OCI-LY7 (cell line): ENCODE data around the gene INA.

Experiments
- EZH2phosphoT487 ChIP-seq: fragments of 200-600 bp; sonication (generic); IDR thresholded peaks from 2 replicates; pipeline ENCODE4 v1.6.1; 2018; ENCODE audit warnings: low read depth, borderline replicate concordance, mild to moderate bottlenecking, mixed run types, antibody characterized with exemption, low read length, moderate library complexity, mixed read lengths
- TF ChIP-seq, protein P1 (sequence below): fragments of 200-600 bp; sonication (generic); conservative IDR thresholded peaks from 2 replicates; pipeline ENCODE4 v1.5.1; 2014; ENCODE audit warnings: mild to moderate bottlenecking, antibody characterized with exemption, low read length, moderate library complexity, mixed read lengths

DNA sequence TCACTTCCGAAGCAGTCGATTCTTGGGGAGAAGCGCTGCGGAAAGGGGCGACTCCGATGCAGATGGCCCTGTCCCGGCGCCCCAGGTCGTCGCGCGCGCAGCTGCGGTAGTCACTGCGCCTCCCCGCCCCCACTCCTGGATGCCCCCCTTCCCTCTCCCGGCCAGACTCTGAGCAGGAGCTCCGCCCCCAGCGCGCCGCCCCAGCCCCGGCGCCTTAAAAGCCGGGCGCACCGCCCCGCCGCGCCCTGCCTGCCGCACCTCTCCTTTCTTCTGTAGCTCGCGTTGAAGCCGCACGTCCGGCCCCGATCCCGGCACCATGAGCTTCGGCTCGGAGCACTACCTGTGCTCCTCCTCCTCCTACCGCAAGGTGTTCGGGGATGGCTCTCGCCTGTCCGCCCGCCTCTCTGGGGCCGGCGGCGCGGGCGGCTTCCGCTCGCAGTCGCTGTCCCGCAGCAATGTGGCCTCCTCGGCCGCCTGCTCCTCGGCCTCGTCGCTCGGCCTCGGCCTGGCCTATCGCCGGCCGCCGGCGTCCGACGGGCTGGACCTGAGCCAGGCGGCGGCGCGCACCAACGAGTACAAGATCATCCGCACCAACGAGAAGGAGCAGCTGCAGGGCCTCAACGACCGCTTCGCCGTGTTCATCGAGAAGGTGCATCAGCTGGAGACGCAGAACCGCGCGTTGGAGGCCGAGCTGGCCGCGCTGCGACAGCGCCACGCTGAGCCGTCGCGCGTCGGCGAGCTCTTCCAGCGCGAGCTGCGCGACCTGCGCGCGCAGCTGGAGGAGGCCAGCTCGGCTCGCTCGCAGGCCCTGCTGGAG lies at the start of gene INA:
- TF ChIP-seq, protein P1, sequence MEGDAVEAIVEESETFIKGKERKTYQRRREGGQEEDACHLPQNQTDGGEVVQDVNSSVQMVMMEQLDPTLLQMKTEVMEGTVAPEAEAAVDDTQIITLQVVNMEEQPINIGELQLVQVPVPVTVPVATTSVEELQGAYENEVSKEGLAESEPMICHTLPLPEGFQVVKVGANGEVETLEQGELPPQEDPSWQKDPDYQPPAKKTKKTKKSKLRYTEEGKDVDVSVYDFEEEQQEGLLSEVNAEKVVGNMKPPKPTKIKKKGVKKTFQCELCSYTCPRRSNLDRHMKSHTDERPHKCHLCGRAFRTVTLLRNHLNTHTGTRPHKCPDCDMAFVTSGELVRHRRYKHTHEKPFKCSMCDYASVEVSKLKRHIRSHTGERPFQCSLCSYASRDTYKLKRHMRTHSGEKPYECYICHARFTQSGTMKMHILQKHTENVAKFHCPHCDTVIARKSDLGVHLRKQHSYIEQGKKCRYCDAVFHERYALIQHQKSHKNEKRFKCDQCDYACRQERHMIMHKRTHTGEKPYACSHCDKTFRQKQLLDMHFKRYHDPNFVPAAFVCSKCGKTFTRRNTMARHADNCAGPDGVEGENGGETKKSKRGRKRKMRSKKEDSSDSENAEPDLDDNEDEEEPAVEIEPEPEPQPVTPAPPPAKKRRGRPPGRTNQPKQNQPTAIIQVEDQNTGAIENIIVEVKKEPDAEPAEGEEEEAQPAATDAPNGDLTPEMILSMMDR, result no peak
- TF ChIP-seq EZH2phosphoT487, result no peak
